Fibroblast of mammary gland (primary cell): Measurements from ENCODE around the gene IFNA13.
"Not testable (repeated sequence)": the region's sequence is repeated elsewhere in the genome, so short reads cannot be mapped to it uniquely, and the experiment has no call there.

Experiments used
- DNase-seq: peaks from one replicate; pipeline ENCODE4 v3.0.0-alpha.2; 2010; ENCODE audit warnings: low read depth
- H3K4me3 ChIP-seq: 2 replicates; pipeline ENCODE4 v1.5.1; 2011; ENCODE audit warnings: low read depth, mild to moderate bottlenecking, low read length, moderate library complexity; ENCODE audit not compliant: control insufficient read depth
- TF ChIP-seq, protein P1 (sequence below): conservative IDR thresholded peaks from 2 replicates; pipeline ENCODE4 v1.5.1; 2011; ENCODE audit warnings: low read depth, low read length, inconsistent platforms; ENCODE audit not compliant: control insufficient read depth, insufficient read depth

IFNA13 gene

GRCh38 chr9:21385131-21385670 lies 17.3 kb upstream of the IFNA13 start, which contains the start of gene IFNA2:
Gene IFNA2 (minus strand): TSS chr9:21385398. CDS start chr9:21385329, 69 bp downstream.
- TF ChIP-seq, protein P1, sequence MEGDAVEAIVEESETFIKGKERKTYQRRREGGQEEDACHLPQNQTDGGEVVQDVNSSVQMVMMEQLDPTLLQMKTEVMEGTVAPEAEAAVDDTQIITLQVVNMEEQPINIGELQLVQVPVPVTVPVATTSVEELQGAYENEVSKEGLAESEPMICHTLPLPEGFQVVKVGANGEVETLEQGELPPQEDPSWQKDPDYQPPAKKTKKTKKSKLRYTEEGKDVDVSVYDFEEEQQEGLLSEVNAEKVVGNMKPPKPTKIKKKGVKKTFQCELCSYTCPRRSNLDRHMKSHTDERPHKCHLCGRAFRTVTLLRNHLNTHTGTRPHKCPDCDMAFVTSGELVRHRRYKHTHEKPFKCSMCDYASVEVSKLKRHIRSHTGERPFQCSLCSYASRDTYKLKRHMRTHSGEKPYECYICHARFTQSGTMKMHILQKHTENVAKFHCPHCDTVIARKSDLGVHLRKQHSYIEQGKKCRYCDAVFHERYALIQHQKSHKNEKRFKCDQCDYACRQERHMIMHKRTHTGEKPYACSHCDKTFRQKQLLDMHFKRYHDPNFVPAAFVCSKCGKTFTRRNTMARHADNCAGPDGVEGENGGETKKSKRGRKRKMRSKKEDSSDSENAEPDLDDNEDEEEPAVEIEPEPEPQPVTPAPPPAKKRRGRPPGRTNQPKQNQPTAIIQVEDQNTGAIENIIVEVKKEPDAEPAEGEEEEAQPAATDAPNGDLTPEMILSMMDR, result no peak

DNA sequence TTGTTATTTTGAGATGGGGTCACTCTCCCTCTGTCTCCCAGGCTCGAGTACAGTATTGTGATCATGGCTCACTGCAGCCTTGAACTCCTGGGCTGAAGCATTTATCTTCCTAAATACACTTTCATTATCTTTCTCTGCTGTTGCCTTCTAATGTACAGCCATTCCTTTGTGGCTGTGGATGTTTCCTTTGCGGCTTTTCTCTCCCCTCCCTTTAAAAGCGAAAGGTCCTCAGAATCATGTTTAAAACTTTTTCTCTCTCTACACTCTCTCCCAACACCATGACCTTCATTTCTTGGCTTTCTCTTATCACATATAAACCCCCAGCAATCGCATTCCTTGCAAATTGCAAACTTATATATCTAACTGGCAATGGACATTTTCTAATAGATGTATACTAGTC lies 15.8 kb upstream of the IFNA13 start:
- TF ChIP-seq, protein P1, result no peak
- no peak overlapping the region for H3K4me3 ChIP-seq
- DNase-seq, result no peak

More at GRCh38 chr9:21385131-21385670, 17.3 kb upstream of the IFNA13 start, which contains the start of gene IFNA2:
- H3K4me3 ChIP-seq, result no peak within 1 kb of the TSS
- no peak for DNase-seq

GRCh38 chr9:21381448-21382339 lies 13.8 kb upstream of the IFNA13 start:
- no peak overlapping the region for H3K4me3 ChIP-seq
- no peak for DNase-seq
- TF ChIP-seq, protein P1, result no peak

GRCh38 chr9:21371467-21371866 lies 3.6 kb upstream of the IFNA13 start:
- not testable (repeated sequence) for DNase-seq, H3K4me3 ChIP-seq

DNA sequence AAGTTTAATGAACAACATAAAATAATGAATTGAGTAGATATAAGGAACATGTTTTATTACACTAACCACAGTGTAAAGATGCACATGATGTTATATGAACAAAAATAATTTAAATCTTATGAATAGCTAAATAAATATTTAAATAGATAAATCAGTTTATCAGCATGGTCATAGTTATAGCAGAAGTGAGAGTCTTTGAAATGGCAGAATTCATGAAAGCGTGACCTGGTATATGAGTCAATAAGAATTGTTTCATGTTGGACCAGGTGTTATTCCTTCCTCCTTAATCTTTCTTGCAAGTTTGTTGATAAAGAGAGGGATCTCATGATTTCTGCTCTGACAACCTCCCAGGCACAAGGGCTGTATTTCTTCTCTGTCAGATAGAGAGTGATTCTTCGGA lies 688 bp downstream of the IFNA13 start:
- not testable (repeated sequence) for H3K4me3 ChIP-seq

DNA sequence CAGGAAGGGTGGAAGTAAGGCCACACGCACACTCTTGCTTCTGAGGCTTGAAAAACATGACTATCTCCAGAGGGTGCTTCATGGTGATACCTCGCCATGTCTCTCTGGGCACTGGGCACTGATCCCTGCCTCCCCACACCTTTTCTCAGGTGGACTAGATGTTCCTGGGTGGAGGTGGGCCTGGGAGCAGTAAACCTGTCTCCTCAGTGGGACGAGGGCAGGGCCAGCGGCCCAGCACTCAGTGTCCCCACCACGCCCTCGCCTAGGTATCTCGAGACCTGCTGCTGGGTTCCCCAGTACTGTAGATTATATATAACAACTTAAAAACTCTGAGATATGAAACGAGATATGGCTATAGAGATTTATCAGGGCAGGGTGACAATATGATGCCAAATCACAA lies 5.6 kb downstream of the IFNA13 start:
- H3K4me3 ChIP-seq, result no peak overlapping the region
- DNase-seq, result no peak
- TF ChIP-seq, protein P1, result no peak

More for the DNA sequence above, 688 bp downstream of the IFNA13 start:
- not testable (repeated sequence) for DNase-seq

- peak; percentile 16 for DNase-seq
- no peak overlapping the region for H3K4me3 ChIP-seq
- TF ChIP-seq, protein P1, result no peak
Measured at GRCh38 chr9:21357479-21358460, 10.1 kb downstream of the IFNA13 start.
